ENCODE measurements around the gene SGMS1.

Gene SGMS1

DNA sequence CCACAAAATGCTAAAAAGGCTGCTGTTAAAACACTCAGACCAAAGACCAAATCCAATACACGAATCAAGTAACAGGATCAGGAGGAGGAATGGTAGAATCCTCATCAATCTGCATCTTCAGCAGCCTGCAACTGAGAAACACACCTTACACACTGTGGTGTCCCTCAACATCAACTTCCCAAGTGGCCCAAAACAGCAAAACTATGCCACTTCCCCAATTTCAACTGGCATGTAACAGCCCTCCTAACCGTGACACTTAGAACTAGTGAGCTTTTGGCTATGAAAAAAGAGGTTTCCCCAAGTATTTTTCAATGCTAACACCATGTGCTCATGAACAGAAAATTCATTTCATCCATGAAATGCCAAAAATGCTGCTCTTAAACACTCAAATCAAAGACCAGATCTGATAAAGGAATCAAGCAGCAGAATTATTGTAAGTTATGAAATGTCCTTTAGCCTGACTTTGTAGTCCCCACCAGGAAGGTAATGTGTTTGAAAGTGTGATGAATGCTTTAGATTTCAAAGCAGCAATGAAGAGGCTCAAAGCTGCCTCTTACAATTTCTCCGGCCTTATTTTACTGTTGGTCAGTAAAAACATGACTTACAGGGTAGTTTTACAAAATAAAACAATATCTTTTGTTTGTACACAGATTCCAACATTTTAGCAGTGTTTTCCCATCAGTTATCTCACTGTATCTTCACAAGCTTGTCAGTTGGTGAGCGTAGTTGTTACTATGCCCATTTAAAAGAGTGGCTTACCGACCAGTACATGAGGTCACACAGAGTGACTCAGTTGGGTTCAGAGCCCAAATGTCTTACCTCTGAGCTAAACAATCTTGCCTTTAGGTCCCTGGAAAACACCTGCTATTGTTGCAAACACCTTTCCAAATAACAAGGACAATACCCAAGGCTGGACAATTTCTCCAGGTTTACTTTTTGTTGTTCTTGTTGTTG lies 306.8 kb downstream of the SGMS1 start:
- no peak overlapping the region for H3K27ac ChIP-seq (ENCODE audit: low read depth, low read length)
- no peaks in the 10 kb centered on the region for H3F3A ChIP-seq (ENCODE audit: control insufficient read depth, insufficient read depth)
- peaks cover 9% of the 10 kb centered on the region for H3K4me1 ChIP-seq (ENCODE audit: control insufficient read depth, low read length)
- H3K27me3 ChIP-seq (ENCODE audit: control insufficient read depth, low read length): no peaks in the 10 kb centered on the region
- no peak overlapping the region for H3K4me3 ChIP-seq (ENCODE audit: low read length)
- H3K4me2 ChIP-seq (ENCODE audit: low read length): no peak overlapping the region
- peaks cover 31% of the 10 kb centered on the region for H3K36me3 ChIP-seq (ENCODE audit: control insufficient read depth, low read length)
- H3K9me2 ChIP-seq (replicated peaks; ENCODE audit: control insufficient read depth, low read length): no peaks in the 10 kb centered on the region
- H4K20me1 ChIP-seq (ENCODE audit: control insufficient read depth, insufficient read depth, low read depth, low read length): 0 out of 2 replicates have a peak, but pooled peaks cover 5% of the 10 kb centered on the region
- no peaks in the 10 kb centered on the region for H3K9me3 ChIP-seq (ENCODE audit: control insufficient read depth, insufficient read depth, low read length)
- TF ChIP-seq EZH2phosphoT487 (IDR thresholded peaks at IDR 0.05; ENCODE audit: borderline replicate concordance, low read length): no peak
- peaks cover 13% of the 10 kb centered on the region; the same call in 1 of the 2 replicates for H3K79me2 ChIP-seq (ENCODE audit: control insufficient read depth, low read length)

DNA sequence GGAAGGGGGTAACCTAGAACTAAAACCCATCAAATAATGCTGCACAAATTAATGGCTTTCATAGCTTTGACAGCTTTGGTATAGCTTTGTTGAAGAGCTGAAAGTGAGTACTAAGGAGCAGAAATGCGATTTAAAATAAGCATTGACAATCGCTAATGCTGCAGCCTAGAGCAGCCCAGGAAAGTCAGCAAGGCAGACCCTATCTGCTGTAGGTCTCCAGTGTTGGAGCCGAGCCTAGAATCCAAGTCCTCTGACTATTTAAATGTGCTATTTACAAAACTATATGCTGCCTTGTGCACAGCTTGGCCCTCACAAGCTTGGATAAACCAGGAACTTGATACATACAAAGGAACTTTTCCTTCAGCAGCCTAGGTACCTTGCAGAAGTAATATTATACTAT lies 307.6 kb downstream of the SGMS1 start:
- H3K4me2 ChIP-seq (ENCODE audit: low read length): no peak overlapping the region
- H3K79me2 ChIP-seq (ENCODE audit: control insufficient read depth, low read length): peaks cover 13% of the 10 kb centered on the region; the same call in 1 of the 2 replicates
- peaks cover 9% of the 10 kb centered on the region for H3K4me1 ChIP-seq (ENCODE audit: control insufficient read depth, low read length)
- peaks cover 27% of the 10 kb centered on the region for H3K36me3 ChIP-seq (ENCODE audit: control insufficient read depth, low read length)
- TF ChIP-seq EZH2phosphoT487 (IDR thresholded peaks at IDR 0.05; ENCODE audit: borderline replicate concordance, low read length): no peak
- TF ChIP-seq, protein P1, sequence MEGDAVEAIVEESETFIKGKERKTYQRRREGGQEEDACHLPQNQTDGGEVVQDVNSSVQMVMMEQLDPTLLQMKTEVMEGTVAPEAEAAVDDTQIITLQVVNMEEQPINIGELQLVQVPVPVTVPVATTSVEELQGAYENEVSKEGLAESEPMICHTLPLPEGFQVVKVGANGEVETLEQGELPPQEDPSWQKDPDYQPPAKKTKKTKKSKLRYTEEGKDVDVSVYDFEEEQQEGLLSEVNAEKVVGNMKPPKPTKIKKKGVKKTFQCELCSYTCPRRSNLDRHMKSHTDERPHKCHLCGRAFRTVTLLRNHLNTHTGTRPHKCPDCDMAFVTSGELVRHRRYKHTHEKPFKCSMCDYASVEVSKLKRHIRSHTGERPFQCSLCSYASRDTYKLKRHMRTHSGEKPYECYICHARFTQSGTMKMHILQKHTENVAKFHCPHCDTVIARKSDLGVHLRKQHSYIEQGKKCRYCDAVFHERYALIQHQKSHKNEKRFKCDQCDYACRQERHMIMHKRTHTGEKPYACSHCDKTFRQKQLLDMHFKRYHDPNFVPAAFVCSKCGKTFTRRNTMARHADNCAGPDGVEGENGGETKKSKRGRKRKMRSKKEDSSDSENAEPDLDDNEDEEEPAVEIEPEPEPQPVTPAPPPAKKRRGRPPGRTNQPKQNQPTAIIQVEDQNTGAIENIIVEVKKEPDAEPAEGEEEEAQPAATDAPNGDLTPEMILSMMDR (IDR thresholded peaks at IDR 0.05; ENCODE audit: low read depth, low read length, poor library complexity, severe bottlenecking): no peak
- no peak overlapping the region for H3K27ac ChIP-seq (ENCODE audit: low read depth, low read length)
- H4K20me1 ChIP-seq (ENCODE audit: control insufficient read depth, insufficient read depth, low read depth, low read length): 0 out of 2 replicates have a peak, but pooled peaks cover 5% of the 10 kb centered on the region
- H3F3A ChIP-seq (ENCODE audit: control insufficient read depth, insufficient read depth): no peaks in the 10 kb centered on the region
- no peaks in the 10 kb centered on the region for H3K9me3 ChIP-seq (ENCODE audit: control insufficient read depth, insufficient read depth, low read length)
- H3K4me3 ChIP-seq (ENCODE audit: low read length): no peak overlapping the region
- H3K9me2 ChIP-seq (replicated peaks; ENCODE audit: control insufficient read depth, low read length): no peaks in the 10 kb centered on the region
- no peaks in the 10 kb centered on the region for H3K27me3 ChIP-seq (ENCODE audit: control insufficient read depth, low read length)

DNA sequence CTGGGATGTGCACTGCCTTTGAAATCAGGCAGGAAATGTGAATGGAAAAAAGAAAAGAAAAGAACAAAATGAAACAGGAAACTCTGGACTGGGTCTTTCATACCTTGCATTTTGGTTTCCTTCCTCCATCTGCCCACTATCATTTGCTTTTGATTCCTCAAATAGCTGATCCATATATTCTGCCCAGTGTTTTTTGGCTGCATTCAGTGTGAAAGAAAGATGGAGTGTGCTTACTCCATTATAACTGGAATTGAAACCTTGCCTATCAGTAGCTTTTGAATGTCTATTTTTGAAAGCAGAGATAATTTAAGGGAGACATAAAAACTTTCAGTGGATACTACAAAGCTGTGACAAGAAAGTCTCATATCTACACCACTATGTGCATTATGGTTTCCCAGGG lies 308.3 kb downstream of the SGMS1 start:
- Histone ChIP-seq H3F3A (ENCODE audit: control insufficient read depth, insufficient read depth) (no peaks in the 10 kb centered on the region), H3K27ac (ENCODE audit: low read depth, low read length) (no peak overlapping the region), H3K36me3 (ENCODE audit: control insufficient read depth, low read length) (peaks cover 29% of the 10 kb centered on the region), H3K9me3 (ENCODE audit: control insufficient read depth, insufficient read depth, low read length) (no peaks in the 10 kb centered on the region), H4K20me1 (ENCODE audit: control insufficient read depth, insufficient read depth, low read depth, low read length) (0 out of 2 replicates have a peak, but pooled peaks cover 5% of the 10 kb centered on the region), H3K4me2 (ENCODE audit: low read length) (no peak overlapping the region), H3K9me2 (replicated peaks; ENCODE audit: control insufficient read depth, low read length) (no peaks in the 10 kb centered on the region), H3K4me1 (ENCODE audit: control insufficient read depth, low read length) (peaks cover 9% of the 10 kb centered on the region), H3K27me3 (ENCODE audit: control insufficient read depth, low read length) (no peaks in the 10 kb centered on the region), H3K4me3 (ENCODE audit: low read length) (no peak overlapping the region), H3K79me2 (ENCODE audit: control insufficient read depth, low read length) (peaks cover 13% of the 10 kb centered on the region; the same call in 1 of the 2 replicates)
- TF ChIP-seq, protein P1 (IDR thresholded peaks at IDR 0.05; ENCODE audit: low read depth, low read length, poor library complexity, severe bottlenecking): no peak
- TF ChIP-seq EZH2phosphoT487 (IDR thresholded peaks at IDR 0.05; ENCODE audit: borderline replicate concordance, low read length): no peak

All from DOHH2 (cell line).